KG1 (cell line): ENCODE data around the gene IBTK.
"Not testable (repeated sequence)": the region's sequence is repeated elsewhere in the genome, so short reads cannot be mapped to it uniquely, and the experiment has no call there.

Experiments used
- DNase-seq: peaks from one replicate; lab custom pipeline; 2025; lab: John Stamatoyannopoulos, UW

IBTK gene

GRCh38 chr6:82246370-82246769 lies 1.2 kb downstream of the IBTK start:
- no peak for DNase-seq

GRCh38 chr6:82245376-82245775 lies 2.2 kb downstream of the IBTK start:
- no peak for DNase-seq

GRCh38 chr6:82243884-82244283 lies 3.7 kb downstream of the IBTK start:
- no peak for DNase-seq

- DNase-seq, result no peak
Measured at GRCh38 chr6:82240186-82240585, 7.4 kb downstream of the IBTK start.

GRCh38 chr6:82239597-82239996 lies 7.9 kb downstream of the IBTK start:
- no peak for DNase-seq

- DNase-seq, result no peak
Measured at GRCh38 chr6:82237013-82237412, 10.5 kb downstream of the IBTK start.

GRCh38 chr6:82227770-82228169 lies 19.8 kb downstream of the IBTK start:
- no peak for DNase-seq

- DNase-seq, result no peak
Measured at GRCh38 chr6:82220167-82220566, 27.4 kb downstream of the IBTK start.

- DNase-seq, result no peak
Measured at GRCh38 chr6:82217018-82217586, 30.4 kb downstream of the IBTK start.

GRCh38 chr6:82216549-82216948 lies 31.0 kb downstream of the IBTK start:
- no peak for DNase-seq

GRCh38 chr6:82211326-82211725 lies 36.2 kb downstream of the IBTK start:
- no peak for DNase-seq

- no peak for DNase-seq
Measured at GRCh38 chr6:82208913-82209312, 38.6 kb downstream of the IBTK start.

GRCh38 chr6:82205930-82206392 lies 41.6 kb downstream of the IBTK start:
- DNase-seq, result no peak

- no peak for DNase-seq
Measured at GRCh38 chr6:82204020-82204419, 43.5 kb downstream of the IBTK start.

GRCh38 chr6:82197784-82198183 lies 49.8 kb downstream of the IBTK start:
- no peak for DNase-seq

GRCh38 chr6:82197245-82197644 lies 50.3 kb downstream of the IBTK start:
- DNase-seq, result not testable (repeated sequence)

GRCh38 chr6:82196161-82196560 lies 51.4 kb downstream of the IBTK start:
- no peak for DNase-seq

GRCh38 chr6:82195619-82196018 lies 51.9 kb downstream of the IBTK start:
- no peak for DNase-seq

- no peak for DNase-seq
Measured at GRCh38 chr6:82185948-82186535, 61.5 kb downstream of the IBTK start.

- DNase-seq, result no peak
Measured at GRCh38 chr6:82183642-82184282, 63.8 kb downstream of the IBTK start.

GRCh38 chr6:82182756-82183155 lies 64.8 kb downstream of the IBTK start:
- DNase-seq, result no peak

- no peak for DNase-seq
Measured at GRCh38 chr6:82179415-82179814, 68.1 kb downstream of the IBTK start.

- no peak for DNase-seq
Measured at GRCh38 chr6:82178759-82179112, 68.8 kb downstream of the IBTK start.
